Karpas-422 (cell line): ENCODE results near the gene CCDC192. TPM values are rescaled to one million over a fixed set of nuclear protein-coding genes. Genes with fewer than 3 reads are reported as not detected.

Experiments used
- DNase-seq: peaks from one replicate; pipeline ENCODE4 v3.0.0-alpha.2; 2015
- H2AFZ ChIP-seq: fragments of 200-600 bp; sonication (generic); 2 replicates; pipeline ENCODE4 v1.6.1; 2014; ENCODE audit warnings: antibody characterized with exemption, low read length, mixed read lengths
- H3K27ac ChIP-seq: fragments of 200-600 bp; sonication (generic); 2 replicates; pipeline ENCODE4 v1.5.1; 2014; ENCODE audit warnings: mild to moderate bottlenecking, low read length, moderate library complexity
- H3K27me3 ChIP-seq: fragments of 200-600 bp; sonication (generic); 2 replicates; pipeline ENCODE4 v1.6.1; 2014; ENCODE audit warnings: low read length, mixed read lengths
- H3K36me3 ChIP-seq: fragments of 200-600 bp; sonication (generic); 2 replicates; pipeline ENCODE4 v1.6.1; 2014; ENCODE audit warnings: low read length, mixed read lengths; ENCODE audit not compliant: insufficient read depth
- H3K4me1 ChIP-seq: fragments of 200-600 bp; sonication (generic); 2 replicates; pipeline ENCODE4 v1.6.1; 2014; ENCODE audit warnings: mild to moderate bottlenecking, low read length, mixed read lengths
- H3K4me2 ChIP-seq: fragments of 200-600 bp; sonication (generic); 2 replicates; pipeline ENCODE4 v1.6.1; 2014; ENCODE audit warnings: low read length, low read depth, mild to moderate bottlenecking; ENCODE audit not compliant: poor library complexity, severe bottlenecking
- H3K4me3 ChIP-seq: fragments of 200-600 bp; sonication (generic); 2 replicates; pipeline ENCODE4 v1.5.1; 2014; ENCODE audit warnings: mild to moderate bottlenecking, antibody characterized with exemption, low read length, mixed read lengths
- H3K79me2 ChIP-seq: fragments of 200-600 bp; sonication (generic); 2 replicates; pipeline ENCODE4 v1.6.1; 2014; ENCODE audit warnings: mild to moderate bottlenecking, low read length, mixed read lengths
- H3K9ac ChIP-seq: fragments of 200-600 bp; sonication (generic); 2 replicates; pipeline ENCODE4 v1.6.0; 2014; ENCODE audit warnings: low read length
- H3K9me2 ChIP-seq: fragments of 200-600 bp; sonication (generic), shearing (Covaris generic); replicated peaks from 2 replicates; pipeline ENCODE4 v1.6.0; 2014; ENCODE audit warnings: mild to moderate bottlenecking, low read length, moderate library complexity; ENCODE audit not compliant: insufficient read depth
- H3K9me3 ChIP-seq: fragments of 300-700, 200-600 bp; sonication (generic); 2 replicates; pipeline ENCODE4 v1.6.1; 2014; ENCODE audit warnings: low read length, mixed read lengths
- H4K20me1 ChIP-seq: fragments of 200-600 bp; sonication (generic); 2 replicates; pipeline ENCODE4 v1.6.1; 2014; ENCODE audit warnings: mild to moderate bottlenecking, antibody characterized with exemption, low read length, low read depth; ENCODE audit not compliant: insufficient read depth
- total RNA-seq: library from RNA; depleted of rRNA; stranded (reverse); fragments of >200 nt; shearing (Covaris generic); gene quantifications from 2 replicates; pipeline ENCODE4 v1.2.3, GENCODE V29; 2014; ENCODE audit warnings: low replicate concordance

The CCDC192 gene
- total RNA-seq, 1 experiment from 2014 or later, result not detected

GRCh38 chr5:127848098-127848497 is 144.9 kb downstream of the CCDC192 start:
- Histone ChIP-seq H3K4me2 (peak overlapping the region; percentile 79), H3K9ac (peak overlapping the region; percentile 77), H3K9me3 (no peaks in the 10 kb centered on the region), H3K9me2 (no peaks in the 10 kb centered on the region), H3K4me1 (peaks cover 78% of the 10 kb centered on the region), H2AFZ (no peak overlapping the region), H3K36me3 (no peaks in the 10 kb centered on the region), H3K4me3 (no peak overlapping the region), H3K27ac (peak overlapping the region; percentile 100), H3K27me3 (no peaks in the 10 kb centered on the region), H4K20me1 (no peaks in the 10 kb centered on the region), H3K79me2 (no peaks in the 10 kb centered on the region)
- DNase-seq, result peak; percentile 52

- no peaks in the 10 kb centered on the region for H3K9me3 ChIP-seq
- H2AFZ ChIP-seq, result no peak overlapping the region
- H4K20me1 ChIP-seq, result no peaks in the 10 kb centered on the region
- no peaks in the 10 kb centered on the region for H3K36me3 ChIP-seq
- H3K4me1 ChIP-seq, result peaks cover 73% of the 10 kb centered on the region
- peak overlapping the region; percentile 77 for H3K9ac ChIP-seq
- peak; percentile 74 for DNase-seq
- peak overlapping the region; percentile 49 for H3K4me3 ChIP-seq
- no peaks in the 10 kb centered on the region for H3K79me2 ChIP-seq
- H3K9me2 ChIP-seq, result no peaks in the 10 kb centered on the region
- H3K4me2 ChIP-seq, result peak overlapping the region; percentile 79
- peak overlapping the region; percentile 100 for H3K27ac ChIP-seq
- H3K27me3 ChIP-seq, result no peaks in the 10 kb centered on the region
These were observed 146.2 kb downstream of the CCDC192 start for GRCh38 chr5:127849408-127849807.

GRCh38 chr5:127849891-127850290 is 146.7 kb downstream of the CCDC192 start:
- H3K4me3 ChIP-seq, result peak overlapping the region; percentile 49
- H3K4me1 ChIP-seq, result peaks cover 69% of the 10 kb centered on the region
- no peaks in the 10 kb centered on the region for H3K27me3 ChIP-seq
- no peaks in the 10 kb centered on the region for H3K9me2 ChIP-seq
- H3K9me3 ChIP-seq, result no peaks in the 10 kb centered on the region
- H3K9ac ChIP-seq, result peak overlapping the region; percentile 77
- H3K36me3 ChIP-seq, result no peaks in the 10 kb centered on the region
- no peaks in the 10 kb centered on the region for H4K20me1 ChIP-seq
- DNase-seq, result peak; percentile 85
- H3K79me2 ChIP-seq, result no peaks in the 10 kb centered on the region
- H2AFZ ChIP-seq, result no peak overlapping the region
- peak overlapping the region; percentile 100 for H3K27ac ChIP-seq
- H3K4me2 ChIP-seq, result peak overlapping the region; percentile 79

- peak; percentile 58 for DNase-seq
- no peak overlapping the region for H3K4me2 ChIP-seq
- H3K79me2 ChIP-seq, result no peaks in the 10 kb centered on the region
- no peaks in the 10 kb centered on the region for H3K9me2 ChIP-seq
- no peaks in the 10 kb centered on the region for H3K36me3 ChIP-seq
- no peaks in the 10 kb centered on the region for H3K9me3 ChIP-seq
- peak overlapping the region; percentile 100 for H3K27ac ChIP-seq
- no peaks in the 10 kb centered on the region for H4K20me1 ChIP-seq
- peaks cover 64% of the 10 kb centered on the region for H3K4me1 ChIP-seq
- no peaks in the 10 kb centered on the region for H3K27me3 ChIP-seq
- H3K4me3 ChIP-seq, result no peak overlapping the region
- H2AFZ ChIP-seq, result no peak overlapping the region
- no peak overlapping the region for H3K9ac ChIP-seq
These were observed 148.8 kb downstream of the CCDC192 start for GRCh38 chr5:127851964-127852363.

GRCh38 chr5:127854520-127854919 is 151.3 kb downstream of the CCDC192 start:
- no peak overlapping the region for H3K4me3 ChIP-seq
- H3K9me2 ChIP-seq, result no peaks in the 10 kb centered on the region
- no peaks in the 10 kb centered on the region for H3K36me3 ChIP-seq
- no peaks in the 10 kb centered on the region for H3K79me2 ChIP-seq
- H2AFZ ChIP-seq, result no peak overlapping the region
- H3K4me2 ChIP-seq, result no peak overlapping the region
- H3K4me1 ChIP-seq, result peaks cover 41% of the 10 kb centered on the region
- H3K27me3 ChIP-seq, result no peaks in the 10 kb centered on the region
- H3K9me3 ChIP-seq, result no peaks in the 10 kb centered on the region
- no peak overlapping the region for H3K9ac ChIP-seq
- H4K20me1 ChIP-seq, result no peaks in the 10 kb centered on the region
- no peak for DNase-seq
- H3K27ac ChIP-seq, result no peak overlapping the region

- Histone ChIP-seq H3K9me2 (no peaks in the 10 kb centered on the region), H3K4me2 (no peak overlapping the region), H2AFZ (no peak overlapping the region)
These were observed 153.1 kb downstream of the CCDC192 start for GRCh38 chr5:127856292-127856691.

GRCh38 chr5:127858116-127858784 is 155.1 kb downstream of the CCDC192 start:
- Histone ChIP-seq H3K4me3 (no peak overlapping the region), H3K36me3 (no peaks in the 10 kb centered on the region), H2AFZ (no peak overlapping the region), H3K9me2 (no peaks in the 10 kb centered on the region), H3K4me1 (peaks cover 30% of the 10 kb centered on the region), H3K27me3 (no peaks in the 10 kb centered on the region), H3K4me2 (no peak overlapping the region), H3K79me2 (no peaks in the 10 kb centered on the region), H3K9me3 (no peaks in the 10 kb centered on the region), H3K27ac (no peak overlapping the region), H3K9ac (no peak overlapping the region), H4K20me1 (no peaks in the 10 kb centered on the region)
- DNase-seq, result no peak

More at GRCh38 chr5:127856292-127856691, 153.1 kb downstream of the CCDC192 start:
- no peak for DNase-seq
- H3K4me3 ChIP-seq, result no peak overlapping the region
- no peaks in the 10 kb centered on the region for H4K20me1 ChIP-seq
- no peak overlapping the region for H3K27ac ChIP-seq
- peaks cover 28% of the 10 kb centered on the region for H3K4me1 ChIP-seq
- no peaks in the 10 kb centered on the region for H3K36me3 ChIP-seq
- no peak overlapping the region for H3K9ac ChIP-seq
- no peaks in the 10 kb centered on the region for H3K79me2 ChIP-seq
- H3K9me3 ChIP-seq, result no peaks in the 10 kb centered on the region
- no peaks in the 10 kb centered on the region for H3K27me3 ChIP-seq

GRCh38 chr5:127860291-127860690 is 157.1 kb downstream of the CCDC192 start:
- Histone ChIP-seq H3K36me3 (no peaks in the 10 kb centered on the region), H3K4me3 (no peak overlapping the region), H3K4me1 (peaks cover 44% of the 10 kb centered on the region), H2AFZ (no peak overlapping the region), H3K9ac (no peak overlapping the region), H3K27ac (no peak overlapping the region), H4K20me1 (no peaks in the 10 kb centered on the region), H3K9me2 (no peaks in the 10 kb centered on the region), H3K9me3 (no peaks in the 10 kb centered on the region), H3K27me3 (no peaks in the 10 kb centered on the region), H3K79me2 (no peaks in the 10 kb centered on the region), H3K4me2 (no peak overlapping the region)
- no peak for DNase-seq
